Body of pancreas (tissue), 4 donors: ENCODE results near the gene AUTS2.

Source experiments
- POLR2A ChIP-seq, 3 donors: fragments of 450-650 bp; IDR thresholded peaks; one replicate each; pipeline ENCODE4 v1.6.1; 2016; ENCODE audit warnings: antibody characterized with exemption in 3 of 3, mild to moderate bottlenecking in 2 of 3
- TF ChIP-seq, protein P1 (sequence below), 7 experiments: fragments of 450-650 bp in 4 of 7; fragments of 200-600 bp in 3 of 7; sonication (generic) in 3 of 7; IDR thresholded peaks; one replicate each; pipeline ENCODE4 v1.5.1; 2016 to 2019; ENCODE audit warnings: antibody characterized with exemption in 7 of 7

- no peak for TF ChIP-seq POLR2A (IDR thresholded peaks at IDR 0.05)
- TF ChIP-seq, protein P1, sequence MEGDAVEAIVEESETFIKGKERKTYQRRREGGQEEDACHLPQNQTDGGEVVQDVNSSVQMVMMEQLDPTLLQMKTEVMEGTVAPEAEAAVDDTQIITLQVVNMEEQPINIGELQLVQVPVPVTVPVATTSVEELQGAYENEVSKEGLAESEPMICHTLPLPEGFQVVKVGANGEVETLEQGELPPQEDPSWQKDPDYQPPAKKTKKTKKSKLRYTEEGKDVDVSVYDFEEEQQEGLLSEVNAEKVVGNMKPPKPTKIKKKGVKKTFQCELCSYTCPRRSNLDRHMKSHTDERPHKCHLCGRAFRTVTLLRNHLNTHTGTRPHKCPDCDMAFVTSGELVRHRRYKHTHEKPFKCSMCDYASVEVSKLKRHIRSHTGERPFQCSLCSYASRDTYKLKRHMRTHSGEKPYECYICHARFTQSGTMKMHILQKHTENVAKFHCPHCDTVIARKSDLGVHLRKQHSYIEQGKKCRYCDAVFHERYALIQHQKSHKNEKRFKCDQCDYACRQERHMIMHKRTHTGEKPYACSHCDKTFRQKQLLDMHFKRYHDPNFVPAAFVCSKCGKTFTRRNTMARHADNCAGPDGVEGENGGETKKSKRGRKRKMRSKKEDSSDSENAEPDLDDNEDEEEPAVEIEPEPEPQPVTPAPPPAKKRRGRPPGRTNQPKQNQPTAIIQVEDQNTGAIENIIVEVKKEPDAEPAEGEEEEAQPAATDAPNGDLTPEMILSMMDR (IDR thresholded peaks at IDR 0.05): no peak
These were observed 435.0 kb downstream of the AUTS2 start for GRCh38 chr7:70033226-70033625.
